GM12873 (cell line): ENCODE measurements around the gene ATP12A.

ENCODE experiments used
- TF ChIP-seq, protein P1 (sequence below): IDR thresholded peaks from 2 replicates; pipeline ENCODE4 v1.5.1; 2012; ENCODE audit warnings: low read depth, mild to moderate bottlenecking, moderate library complexity, low read length, control low read depth; ENCODE audit not compliant: insufficient read depth; ENCODE audit errors: missing control alignments

The ATP12A gene

DNA sequence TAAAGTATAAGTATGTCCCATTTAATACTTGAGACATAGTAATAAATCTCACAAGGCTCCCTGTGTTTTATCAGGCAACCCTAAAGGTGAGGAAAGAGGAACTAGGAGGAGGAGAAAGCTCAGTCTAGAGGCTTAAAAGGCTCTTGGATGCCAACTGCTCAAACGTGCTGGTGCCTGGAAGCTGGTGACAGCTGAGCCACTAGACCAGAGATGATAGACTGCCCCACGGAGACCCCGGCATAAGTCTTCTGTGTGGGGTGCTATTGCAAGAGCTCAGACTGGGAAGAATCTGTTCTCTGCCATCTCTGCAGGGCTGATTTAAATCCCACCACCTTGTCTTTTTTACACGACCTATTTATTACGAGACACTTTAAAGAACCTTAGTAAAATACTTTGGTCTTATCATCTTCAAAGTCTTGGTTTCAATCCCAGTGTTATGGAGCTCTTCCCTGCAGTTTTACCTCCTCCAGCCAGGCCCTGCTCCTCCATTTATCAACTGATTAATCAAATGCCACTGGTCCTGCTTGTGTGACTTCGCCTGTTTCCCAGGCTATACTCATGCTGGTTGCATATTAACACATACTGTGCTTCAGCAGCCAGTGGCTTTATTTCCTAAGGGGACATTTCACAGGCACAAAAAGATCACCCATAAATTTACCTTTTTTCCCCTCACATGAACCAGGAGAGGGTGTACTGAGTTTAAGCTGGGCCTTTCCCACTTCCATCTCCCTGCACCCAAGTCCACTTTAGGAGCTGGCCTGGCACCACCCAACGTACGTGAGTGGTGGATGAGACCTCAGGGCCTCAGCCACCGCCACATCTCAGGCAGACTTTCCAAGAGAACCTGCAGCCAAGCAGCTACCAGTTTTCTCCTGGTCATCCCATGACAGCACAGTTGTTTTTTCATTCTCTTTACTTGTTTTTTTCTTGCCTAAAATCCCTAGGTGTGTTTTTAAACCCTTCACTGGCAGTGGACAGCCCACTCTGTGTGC, 7.8 kb upstream of the ATP12A start:
- TF ChIP-seq, protein P1, sequence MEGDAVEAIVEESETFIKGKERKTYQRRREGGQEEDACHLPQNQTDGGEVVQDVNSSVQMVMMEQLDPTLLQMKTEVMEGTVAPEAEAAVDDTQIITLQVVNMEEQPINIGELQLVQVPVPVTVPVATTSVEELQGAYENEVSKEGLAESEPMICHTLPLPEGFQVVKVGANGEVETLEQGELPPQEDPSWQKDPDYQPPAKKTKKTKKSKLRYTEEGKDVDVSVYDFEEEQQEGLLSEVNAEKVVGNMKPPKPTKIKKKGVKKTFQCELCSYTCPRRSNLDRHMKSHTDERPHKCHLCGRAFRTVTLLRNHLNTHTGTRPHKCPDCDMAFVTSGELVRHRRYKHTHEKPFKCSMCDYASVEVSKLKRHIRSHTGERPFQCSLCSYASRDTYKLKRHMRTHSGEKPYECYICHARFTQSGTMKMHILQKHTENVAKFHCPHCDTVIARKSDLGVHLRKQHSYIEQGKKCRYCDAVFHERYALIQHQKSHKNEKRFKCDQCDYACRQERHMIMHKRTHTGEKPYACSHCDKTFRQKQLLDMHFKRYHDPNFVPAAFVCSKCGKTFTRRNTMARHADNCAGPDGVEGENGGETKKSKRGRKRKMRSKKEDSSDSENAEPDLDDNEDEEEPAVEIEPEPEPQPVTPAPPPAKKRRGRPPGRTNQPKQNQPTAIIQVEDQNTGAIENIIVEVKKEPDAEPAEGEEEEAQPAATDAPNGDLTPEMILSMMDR, result no peak

DNA sequence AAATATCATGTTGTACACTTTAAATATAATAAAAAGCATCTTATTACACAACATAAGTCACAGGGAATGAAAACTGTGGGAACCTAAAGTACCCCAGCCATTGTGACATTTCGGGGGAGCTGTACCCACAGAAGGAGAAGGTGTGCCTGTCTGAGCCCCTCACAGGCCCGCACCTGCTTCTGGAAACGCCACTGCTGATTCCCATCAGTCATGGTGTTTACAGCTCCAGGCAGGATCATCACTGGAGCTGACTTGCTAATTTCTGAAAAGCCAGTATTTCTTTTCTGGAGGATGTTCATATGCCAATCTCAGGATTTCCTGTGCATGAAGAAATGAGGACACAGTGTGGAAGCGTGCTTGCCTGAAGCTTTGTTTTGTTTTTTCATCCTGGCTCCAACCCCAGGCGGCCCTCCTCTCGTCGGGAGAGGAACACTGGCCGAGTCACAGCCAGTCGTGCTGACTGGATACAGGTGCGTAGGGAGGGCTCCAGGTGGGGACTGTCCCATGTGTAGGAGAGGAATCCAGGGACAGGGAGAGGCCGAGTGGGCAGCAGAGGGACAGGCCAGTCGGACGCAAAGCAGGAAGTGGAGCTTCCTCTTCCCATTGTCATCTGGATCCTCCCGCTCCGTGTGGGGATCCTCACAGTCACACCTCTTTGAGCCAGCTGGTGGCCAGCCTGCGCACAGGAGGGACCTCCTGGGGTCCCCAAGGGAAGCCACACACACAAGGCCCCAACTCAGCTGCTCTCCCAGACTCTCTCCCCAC, 4.2 kb upstream of the ATP12A start:
- TF ChIP-seq, protein P1, result no peak

DNA sequence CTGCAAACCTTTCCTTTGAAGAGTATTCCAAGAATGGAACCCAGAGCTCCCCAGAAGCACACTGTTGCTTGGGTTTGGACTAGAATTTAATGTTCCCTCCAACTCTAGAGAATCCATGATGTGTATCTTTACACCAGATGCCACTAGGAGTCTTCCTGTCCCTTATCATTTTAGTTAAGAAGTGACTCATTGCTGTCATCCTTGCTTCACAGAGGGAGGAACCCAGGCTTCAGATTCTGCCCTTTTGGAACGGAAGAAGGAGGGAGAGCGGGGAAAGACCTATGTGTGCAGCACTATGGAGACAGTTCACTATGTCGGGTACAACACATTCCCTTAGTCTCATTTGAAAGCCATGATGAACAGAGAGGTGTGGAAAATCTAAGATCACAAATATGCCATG, 2.1 kb upstream of the ATP12A start:
- TF ChIP-seq, protein P1, result no peak

DNA sequence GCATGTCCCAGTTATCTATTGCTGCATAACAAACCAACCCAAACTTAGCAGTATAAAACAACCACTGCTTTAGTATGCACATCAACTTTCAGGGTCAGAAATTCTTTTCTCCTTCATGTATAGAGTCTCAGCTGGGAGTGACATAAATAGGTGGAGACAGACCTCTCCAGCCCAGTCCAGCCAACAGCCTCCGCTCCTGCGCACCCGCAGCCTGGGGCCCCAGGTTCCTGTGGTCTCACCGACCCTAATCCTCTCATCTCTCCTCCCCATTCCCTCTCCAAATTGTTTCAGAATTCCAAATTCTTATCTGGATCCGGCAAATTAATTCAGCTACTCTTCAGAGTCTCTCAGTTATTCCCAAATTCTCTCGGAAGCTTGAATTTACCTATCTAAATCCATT, 522 bp upstream of the ATP12A start:
- TF ChIP-seq, protein P1, result no peak

DNA sequence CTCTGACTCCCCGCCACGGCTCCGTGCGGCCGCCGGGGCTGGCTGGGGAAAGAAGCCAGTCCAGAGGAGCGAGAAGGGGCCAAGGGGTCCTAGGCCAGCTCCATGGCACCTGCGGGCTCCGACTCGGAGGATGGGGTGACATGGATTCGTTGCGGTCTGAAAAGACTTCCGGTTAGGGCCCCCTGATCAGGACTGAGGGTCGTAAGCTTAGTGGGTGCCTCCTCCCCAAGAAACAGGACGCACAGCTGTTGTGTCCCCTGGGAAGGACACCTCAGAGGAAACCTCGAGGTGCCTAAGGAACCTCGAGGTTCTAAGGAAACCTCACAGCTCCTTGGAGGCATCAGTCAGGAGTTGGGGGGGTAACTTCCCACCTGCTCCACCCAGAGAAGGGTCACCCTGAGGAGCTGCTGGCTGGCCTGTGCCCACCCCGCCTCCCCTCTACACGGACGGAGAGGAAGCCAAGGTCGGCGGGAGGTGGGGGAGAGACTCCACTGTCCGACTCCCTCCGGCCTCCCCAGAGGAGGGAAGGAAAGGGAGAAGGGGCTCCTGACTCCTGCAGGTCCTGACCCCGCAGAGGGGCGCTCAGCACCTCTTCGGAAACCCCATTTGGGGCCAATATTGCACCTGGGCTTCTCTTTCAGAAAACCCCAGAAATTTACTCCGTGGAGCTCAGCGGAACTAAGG, 855 bp downstream of the ATP12A start:
- TF ChIP-seq, protein P1, result no peak

DNA sequence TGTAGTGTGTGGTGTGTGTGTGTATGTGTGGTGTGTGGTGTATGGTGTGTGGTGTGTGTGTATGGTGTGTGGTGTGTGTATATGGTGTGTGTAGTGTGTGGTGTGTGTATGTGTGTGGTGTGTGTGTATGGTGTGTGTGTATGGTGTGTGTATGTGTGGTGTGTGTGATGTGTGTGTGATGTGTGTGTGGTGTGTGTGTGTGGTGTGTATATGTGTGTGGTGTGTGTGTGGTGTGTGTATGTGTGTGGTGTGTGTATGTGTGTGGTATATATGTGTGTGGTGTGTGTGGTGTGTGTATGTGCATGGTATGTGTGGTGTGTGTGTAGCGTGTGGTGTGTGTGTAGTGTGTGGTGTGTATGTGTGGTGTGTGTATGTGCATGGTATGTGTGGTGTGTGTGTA, 1.7 kb downstream of the ATP12A start:
- TF ChIP-seq, protein P1, result no peak
